K562 (cell line): ENCODE data around the gene PPP2R3B.

Source experiments
- EP300 ChIP-seq: IDR thresholded peaks from 2 replicates; pipeline ENCODE4 v1.6.1; 2012; ENCODE audit warnings: low read length, improper control_type of control experiment
- HIVEP1 ChIP-seq: fragments of 250-450 bp; sonication (Bioruptor Pico); IDR thresholded peaks from 2 replicates; pipeline ENCODE4 v1.4.0; 2020; ENCODE audit warnings: mild to moderate bottlenecking
- JUN ChIP-seq, 2 experiments: sonication (generic) in 1 of 2; formaldehyde crosslinking in 1 of 2; IDR thresholded peaks; 2 replicates each; pipeline versions ENCODE4 v1.6.1 to v1.8.0; 2012 to 2022; ENCODE audit warnings: borderline replicate concordance in 2 of 2, mild to moderate bottlenecking in 2 of 2, improper control_type of control experiment in 1 of 2, low read depth in 1 of 2, low read length in 1 of 2, missing genetic modification reagents in 1 of 2
- POLR2AphosphoS2 ChIP-seq: IDR thresholded peaks from 2 replicates; pipeline ENCODE4 v1.6.1; 2012; ENCODE audit warnings: low read length, improper control_type of control experiment
- SMAD1 ChIP-seq: fragments of 150-350 bp; IDR thresholded peaks from 2 replicates; pipeline ENCODE4 v1.6.1; 2014; ENCODE audit warnings: low read length, low read depth; ENCODE audit not compliant: partially characterized antibody
- TBP ChIP-seq: optimal IDR thresholded peaks from 2 replicates; pipeline ENCODE3; 2011; ENCODE audit warnings: low read depth, low read length, improper control_type of control experiment
- ZBTB1 ChIP-seq: sonication (generic); formaldehyde crosslinking; IDR thresholded peaks from 2 replicates; pipeline ENCODE4 v1.8.1; 2023; ENCODE audit warnings: missing genetic modification reagents, low read depth, mild to moderate bottlenecking, borderline replicate concordance
- TF ChIP-seq, protein P1 (sequence below), 3 experiments: IDR thresholded peaks in 2 of 3; conservative IDR thresholded peaks in 1 of 3; 2 replicates each; pipeline ENCODE4 v1.5.1; 2011 to 2012; ENCODE audit warnings: low read length in 3 of 3, mild to moderate bottlenecking in 3 of 3, control low read depth in 2 of 3, improper control_type of control experiment in 1 of 3, inconsistent platforms in 1 of 3, low read depth in 1 of 3, mixed read lengths in 1 of 3, moderate library complexity in 1 of 3; ENCODE audit not compliant: insufficient read depth in 2 of 3

DNA sequence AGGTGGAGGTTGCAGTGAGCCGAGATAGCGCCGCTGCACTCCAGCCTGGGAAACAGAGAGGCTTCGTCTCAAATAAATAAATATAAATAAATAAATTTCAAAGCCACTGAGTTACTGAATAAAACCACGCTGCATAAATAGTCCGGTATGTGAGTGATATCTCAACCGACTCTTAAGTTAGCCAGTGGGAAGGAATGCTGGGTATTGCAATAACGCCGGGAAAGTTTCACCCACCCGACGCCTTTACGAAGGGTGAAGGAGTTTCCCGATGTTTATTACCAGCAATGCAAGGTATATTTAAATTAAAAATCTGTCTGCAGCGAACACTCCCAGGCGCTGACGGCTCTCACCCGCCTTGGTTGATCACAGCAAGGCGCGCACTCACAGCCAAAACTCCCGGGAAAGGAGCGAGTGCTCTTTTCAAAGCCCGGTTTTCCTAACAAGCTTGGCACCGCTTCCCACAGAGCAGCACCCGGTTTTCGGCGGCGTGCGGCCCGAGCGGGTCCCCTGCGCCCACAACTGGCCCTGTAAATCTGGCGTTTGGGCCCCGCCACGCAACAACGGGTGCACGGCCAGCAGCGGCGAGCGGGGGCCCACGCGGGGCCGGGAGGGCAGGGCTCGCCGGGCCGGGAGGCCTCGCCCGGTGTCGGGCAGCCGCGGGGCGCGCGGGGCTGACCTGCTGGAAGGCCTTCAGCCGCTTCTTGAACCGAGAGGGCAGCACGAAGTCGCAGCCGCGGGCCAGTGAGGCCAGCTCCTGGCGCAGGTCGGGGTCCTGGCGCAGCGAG is 13.7 kb downstream of the PPP2R3B start:
- no peak for TF ChIP-seq ZBTB1 (CRISPR knock-in tag)
- TF ChIP-seq, protein P1, sequence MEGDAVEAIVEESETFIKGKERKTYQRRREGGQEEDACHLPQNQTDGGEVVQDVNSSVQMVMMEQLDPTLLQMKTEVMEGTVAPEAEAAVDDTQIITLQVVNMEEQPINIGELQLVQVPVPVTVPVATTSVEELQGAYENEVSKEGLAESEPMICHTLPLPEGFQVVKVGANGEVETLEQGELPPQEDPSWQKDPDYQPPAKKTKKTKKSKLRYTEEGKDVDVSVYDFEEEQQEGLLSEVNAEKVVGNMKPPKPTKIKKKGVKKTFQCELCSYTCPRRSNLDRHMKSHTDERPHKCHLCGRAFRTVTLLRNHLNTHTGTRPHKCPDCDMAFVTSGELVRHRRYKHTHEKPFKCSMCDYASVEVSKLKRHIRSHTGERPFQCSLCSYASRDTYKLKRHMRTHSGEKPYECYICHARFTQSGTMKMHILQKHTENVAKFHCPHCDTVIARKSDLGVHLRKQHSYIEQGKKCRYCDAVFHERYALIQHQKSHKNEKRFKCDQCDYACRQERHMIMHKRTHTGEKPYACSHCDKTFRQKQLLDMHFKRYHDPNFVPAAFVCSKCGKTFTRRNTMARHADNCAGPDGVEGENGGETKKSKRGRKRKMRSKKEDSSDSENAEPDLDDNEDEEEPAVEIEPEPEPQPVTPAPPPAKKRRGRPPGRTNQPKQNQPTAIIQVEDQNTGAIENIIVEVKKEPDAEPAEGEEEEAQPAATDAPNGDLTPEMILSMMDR (IDR thresholded peaks at IDR 0.05 in 2 of 3, conservative IDR thresholded peaks at IDR 0.05 in 1 of 3; ENCODE audit: insufficient read depth in 2 of 3, low read depth in 1 of 3, low read length in 3 of 3): no peak
- no peak for TF ChIP-seq EP300
- TF ChIP-seq HIVEP1 (CRISPR knock-in tag): no peak
- no peak for TF ChIP-seq JUN (IDR thresholded peaks at IDR 0.05; ENCODE audit: borderline replicate concordance, low read depth, low read length)
- no peak for TF ChIP-seq JUN (CRISPR knock-in tag; IDR thresholded peaks at IDR 0.05; ENCODE audit: borderline replicate concordance)
- TF ChIP-seq TBP: no peak
- TF ChIP-seq POLR2AphosphoS2: no peak
- no peak for TF ChIP-seq SMAD1
